Measurements from ENCODE around the gene FCN2.

Gene FCN2

DNA sequence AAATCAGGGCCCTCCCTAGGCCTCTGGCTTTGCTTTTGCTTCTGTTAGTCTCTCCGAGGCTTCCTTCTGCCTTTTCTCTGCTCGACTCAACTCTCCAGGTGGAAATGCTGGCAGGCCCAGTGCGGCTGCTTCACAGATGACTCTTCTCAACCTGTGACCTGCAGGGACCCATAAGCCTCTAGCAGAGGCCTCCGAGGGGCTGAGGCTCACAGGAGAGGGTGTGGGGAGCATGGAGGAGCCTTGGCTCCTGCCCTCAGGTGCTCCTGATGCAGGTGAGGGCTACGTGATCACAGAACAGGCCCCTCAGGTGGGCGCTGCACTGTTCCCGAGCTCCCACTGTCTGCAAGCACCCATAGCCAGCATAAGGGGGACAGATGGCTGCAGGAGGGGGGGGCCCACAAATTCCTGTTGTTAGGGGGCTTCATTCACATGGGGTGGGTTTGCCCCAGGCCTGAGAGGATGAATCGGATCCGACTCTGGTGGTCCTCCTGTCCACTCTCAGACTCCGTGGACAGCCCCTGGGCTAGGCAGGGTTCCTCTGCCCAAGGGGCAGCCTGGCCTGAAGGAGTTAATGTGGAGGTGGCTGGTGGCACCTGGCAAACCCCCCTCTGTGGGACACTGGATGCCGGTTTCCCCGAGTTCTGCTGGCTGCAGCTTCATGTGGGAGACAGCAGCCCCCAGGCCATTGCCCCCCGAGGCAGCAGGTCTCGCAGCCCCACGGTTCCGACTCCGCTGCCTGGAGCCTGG, 10.9 kb upstream of the FCN2 start:
- no peak for DNase-seq

DNA sequence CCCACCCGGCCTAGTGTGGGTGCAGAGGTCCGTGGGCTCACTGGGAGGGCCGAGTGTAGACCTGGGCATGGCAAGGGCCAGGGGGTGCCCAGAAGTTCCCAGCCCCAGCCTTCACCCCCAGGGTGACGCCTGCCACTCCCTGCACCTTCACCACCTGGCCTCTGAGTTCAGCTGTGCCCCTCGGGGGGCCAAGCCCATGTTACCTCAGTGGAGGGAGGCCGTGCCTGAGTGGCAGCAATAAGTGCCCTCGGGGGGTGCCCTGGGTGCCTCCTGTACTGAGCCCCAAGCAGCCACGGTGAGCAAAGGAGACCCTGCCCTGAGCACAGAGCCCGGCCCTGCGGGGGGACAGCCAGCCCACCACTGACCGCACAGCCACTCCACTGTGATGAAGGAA, 10.3 kb upstream of the FCN2 start:
- DNase-seq = no peak

- no peak for DNase-seq
Measured at GRCh38 chr9:134870746-134871662, 9.6 kb upstream of the FCN2 start.

DNA sequence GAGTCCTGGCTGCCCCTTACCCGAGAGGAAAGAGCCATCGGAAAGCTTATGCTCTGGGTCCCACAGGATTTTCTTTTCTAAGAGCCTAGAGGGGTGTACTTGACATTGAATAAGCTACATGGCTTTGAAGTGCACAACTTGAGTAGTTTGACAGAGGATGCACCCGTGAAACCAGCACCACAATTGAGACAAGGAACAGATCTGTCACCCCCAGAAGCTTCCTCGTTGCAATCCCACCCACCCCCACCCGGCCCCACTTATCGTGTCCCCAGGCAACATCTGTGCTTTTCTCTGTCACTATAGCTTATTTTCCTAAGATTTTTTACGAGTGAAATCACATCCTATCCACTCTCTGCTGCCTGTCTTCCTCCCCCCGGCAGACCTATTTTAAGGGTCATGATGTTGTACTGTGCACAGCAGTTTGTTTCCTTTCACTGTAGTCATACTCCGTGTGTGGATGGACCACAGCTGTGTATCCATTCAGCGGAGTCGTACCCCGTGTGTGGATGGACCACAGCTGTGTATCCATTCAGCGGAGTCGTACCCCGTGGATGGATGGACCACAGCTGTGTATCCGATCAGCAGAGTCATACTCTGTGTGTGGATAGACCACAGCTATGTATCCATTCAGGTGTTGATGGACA, 8.8 kb upstream of the FCN2 start:
- DNase-seq = no peak

DNA sequence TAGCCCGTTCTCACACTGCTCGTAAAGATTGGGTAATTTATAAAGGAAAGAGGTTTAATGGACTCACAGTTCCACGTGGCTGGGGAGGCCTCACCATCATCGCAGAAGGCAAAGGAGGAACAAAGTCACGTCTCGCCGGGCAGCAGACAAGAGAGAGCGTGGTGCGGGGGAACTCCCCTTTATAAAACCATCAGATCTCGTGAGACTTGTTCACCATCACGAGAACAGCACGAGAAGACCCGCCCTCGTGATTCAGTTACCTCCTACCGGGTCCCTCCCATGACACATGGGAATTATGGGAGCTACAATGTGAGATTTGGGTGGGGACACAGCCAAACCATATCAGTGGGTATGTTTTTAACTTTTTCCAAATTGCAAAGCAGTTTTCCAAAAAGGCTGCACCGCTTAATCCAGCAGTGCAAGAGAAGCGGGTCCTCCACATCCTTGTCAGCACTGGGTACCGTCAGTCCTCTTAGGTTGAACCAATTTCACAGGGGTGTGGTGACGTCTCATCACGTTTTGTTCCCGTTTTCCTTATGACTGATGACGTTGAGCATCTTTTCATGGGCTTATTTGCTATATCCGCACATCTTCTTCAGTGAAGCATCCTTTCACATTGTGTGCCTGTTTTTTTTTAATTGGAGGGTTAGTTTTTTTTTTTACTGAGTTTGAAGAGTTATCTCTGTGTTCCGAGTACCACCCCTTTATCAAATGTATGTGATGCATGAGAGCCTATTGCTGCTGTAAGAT, 8.0 kb upstream of the FCN2 start:
- no peak for DNase-seq

GRCh38 chr9:134875371-134875770, 5.2 kb upstream of the FCN2 start:
- DNase-seq = no peak

DNA sequence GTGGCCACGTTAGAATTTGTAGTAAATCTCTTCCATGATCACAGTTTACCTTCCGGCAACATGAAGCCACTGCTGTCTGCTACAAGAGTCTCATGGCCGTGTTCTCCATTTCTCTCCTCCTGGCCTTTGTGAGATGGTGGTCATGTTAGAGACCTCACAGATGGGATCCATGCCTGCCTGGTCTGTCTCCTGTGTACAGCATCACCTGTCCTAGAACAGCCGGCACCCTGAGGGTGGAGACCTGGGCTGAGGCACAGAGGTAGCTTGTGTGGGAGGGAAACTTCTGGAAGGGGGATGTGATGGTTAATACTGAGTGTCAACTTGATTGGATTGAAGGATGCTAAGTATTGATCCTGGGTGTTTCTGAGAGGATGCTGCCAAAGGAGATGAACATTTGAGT, 3.1 kb upstream of the FCN2 start:
- DNase-seq = no peak

DNA sequence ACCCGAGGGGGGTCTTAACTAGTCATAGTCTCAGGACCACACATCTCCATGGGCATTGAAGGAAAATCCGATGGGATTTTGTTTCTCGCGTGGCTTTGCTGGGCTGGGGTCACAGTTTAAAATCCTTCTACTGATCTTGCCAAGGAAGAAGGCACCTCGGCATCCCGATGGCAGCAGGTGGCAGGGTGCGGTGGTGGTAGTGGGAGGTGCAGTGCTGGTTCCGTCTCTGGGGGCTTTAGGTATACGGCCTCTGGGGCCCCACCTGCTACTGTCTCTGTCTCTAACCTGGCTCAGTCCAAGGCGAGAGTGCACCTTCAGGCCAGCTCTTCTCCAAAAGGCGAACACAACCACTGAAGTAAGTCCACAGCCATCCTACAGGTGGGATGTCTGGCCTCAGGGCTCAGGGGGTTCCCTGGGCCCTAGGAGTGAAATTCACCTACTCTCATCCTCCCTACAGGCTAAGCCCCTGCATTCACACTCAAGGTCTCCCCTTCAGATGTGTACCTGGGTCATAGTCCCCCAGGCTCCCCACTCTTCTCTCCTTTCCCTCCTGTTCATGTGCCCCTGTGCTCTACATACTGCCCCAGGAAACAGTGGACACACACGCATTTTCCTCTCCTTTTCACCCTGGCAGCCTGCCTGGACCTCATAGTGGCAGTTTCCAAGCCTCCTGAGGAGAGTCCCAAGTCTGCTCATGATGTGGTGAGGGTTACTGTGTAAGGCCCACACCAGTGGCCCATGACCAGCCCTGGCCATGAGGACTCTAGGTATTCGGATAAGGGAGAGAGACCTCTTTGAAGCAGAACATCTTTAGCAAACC, 736 bp upstream of the FCN2 start:
- no peak for DNase-seq

DNA sequence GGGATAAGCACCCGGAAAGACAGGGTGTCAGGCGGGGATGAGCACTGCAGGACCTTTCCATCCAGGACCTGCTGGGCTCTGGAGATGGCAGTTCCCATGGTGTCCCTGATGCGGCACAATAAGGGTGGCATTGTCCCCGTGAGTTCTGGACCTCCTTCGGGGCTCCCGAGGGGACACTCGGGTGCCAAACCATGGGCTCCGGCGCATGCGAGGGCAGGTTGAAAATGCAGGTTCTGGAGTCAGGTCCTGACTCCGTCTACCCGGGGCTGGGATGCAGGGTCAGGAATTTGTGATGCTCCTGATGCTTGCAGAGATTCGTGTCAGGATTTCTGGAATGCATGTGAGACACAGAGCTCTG, 682 bp downstream of the FCN2 start:
- DNase-seq = no peak

DNA sequence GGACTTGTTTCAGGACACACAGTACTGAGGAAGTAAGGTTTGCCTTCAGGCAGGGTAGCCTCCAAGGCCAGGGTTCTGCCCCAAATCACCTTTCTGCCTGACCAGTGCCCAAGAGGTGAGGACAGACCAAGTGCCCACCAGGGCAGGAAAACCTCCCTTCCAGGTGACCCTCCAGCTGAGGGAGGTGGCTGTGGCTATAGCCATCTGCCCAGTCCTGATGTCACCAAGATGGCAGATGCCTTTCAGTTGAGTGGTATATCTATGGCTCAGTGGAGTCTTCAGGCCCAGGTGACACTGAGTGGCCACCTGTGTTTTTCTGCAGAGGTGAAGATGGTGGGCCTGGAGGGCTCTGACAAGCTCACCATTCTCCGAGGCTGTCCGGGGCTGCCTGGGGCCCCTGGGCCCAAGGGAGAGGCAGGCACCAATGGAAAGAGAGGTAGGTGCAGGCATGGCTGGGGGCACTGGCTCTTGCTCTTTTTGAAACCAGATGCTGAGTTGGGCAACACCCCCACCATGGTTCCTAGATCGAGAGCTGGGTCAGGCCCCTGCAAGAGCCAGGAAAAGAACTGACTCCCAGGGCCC, 1.7 kb downstream of the FCN2 start:
- DNase-seq = no peak

GRCh38 chr9:134883040-134883782, 2.6 kb downstream of the FCN2 start:
- DNase-seq = no peak

GRCh38 chr9:134884492-134884891, 3.9 kb downstream of the FCN2 start:
- no peak for DNase-seq

DNA sequence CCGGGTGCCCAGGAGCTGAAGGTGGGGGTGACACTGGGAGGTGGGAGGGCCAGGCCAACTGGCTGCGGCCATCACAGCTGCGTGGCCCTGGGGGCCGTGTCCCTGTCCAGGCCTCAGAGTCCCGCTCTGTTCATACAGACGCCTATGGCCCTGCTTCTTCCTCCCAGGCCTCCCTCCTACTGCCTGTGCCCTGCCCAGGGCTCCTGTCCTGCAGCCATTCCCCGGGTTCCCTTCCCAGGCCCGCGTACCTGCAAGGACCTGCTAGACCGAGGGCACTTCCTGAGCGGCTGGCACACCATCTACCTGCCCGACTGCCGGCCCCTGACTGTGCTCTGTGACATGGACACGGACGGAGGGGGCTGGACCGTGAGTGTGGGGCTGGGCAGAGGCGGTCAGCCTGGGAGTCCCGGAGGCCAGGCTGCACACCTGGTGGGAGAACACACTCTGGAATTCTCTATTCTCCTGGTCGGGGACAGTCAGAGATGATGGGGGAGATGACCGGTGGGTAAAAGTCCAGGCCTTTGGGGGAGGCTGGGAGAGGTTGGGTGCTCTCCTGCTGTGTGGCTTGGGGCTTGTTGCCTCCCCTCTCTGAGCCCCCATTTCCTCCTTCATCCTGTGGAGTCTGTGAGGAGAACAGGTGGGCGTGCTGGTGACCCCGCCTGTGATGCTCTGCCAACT, 4.5 kb downstream of the FCN2 start:
- DNase-seq = no peak

DNA sequence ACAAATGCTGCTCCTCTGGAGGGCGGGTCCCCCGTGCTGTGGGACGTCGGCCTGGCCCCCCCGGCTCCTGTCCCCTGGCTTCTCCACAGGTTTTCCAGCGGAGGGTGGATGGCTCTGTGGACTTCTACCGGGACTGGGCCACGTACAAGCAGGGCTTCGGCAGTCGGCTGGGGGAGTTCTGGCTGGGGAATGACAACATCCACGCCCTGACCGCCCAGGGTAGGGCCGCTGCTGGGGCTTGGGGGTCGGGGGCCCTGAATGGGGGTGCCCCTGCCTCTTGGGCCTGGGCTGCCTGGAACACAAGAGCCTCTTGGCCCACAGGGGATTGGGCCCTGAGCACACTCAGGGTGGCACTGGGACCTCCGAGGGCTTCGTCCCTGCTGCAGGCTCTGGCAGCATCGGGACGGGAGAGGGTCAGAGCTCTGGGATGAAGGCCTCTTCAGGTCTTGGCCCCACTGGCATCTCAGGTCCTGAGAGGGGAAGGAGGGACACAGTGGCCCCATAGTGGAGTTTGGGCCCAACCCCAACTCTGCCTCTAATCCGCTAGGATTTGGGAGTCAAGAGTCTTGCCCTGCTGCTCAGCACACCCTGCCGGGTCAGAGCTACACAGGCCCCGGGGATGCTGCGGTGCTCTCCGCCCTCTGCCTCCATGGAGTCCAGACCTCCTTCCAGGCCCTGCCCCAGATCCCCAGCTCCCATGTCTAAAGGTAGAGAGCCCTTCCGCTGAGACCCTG, 5.2 kb downstream of the FCN2 start:
- no peak for DNase-seq

DNA sequence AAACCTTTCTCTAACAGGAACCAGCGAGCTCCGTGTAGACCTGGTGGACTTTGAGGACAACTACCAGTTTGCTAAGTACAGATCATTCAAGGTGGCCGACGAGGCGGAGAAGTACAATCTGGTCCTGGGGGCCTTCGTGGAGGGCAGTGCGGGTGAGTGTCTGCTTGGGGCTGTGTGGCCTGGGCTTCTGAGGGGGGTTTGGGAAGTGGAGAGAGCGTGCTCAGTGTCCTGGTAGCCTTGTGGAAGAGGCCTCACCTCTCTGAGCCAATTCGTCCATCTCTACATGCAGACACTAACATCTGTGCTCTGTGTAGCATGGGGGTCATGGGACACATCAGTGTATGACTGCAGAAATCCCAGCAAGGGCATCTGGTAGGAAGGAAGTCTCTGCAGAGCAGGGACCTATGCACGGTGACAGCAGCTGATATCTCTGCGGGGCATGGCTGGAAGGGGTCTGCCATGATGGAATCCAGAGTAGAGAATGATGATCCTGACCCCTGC, 5.9 kb downstream of the FCN2 start:
- DNase-seq = no peak

- DNase-seq = no peak
Measured at GRCh38 chr9:134887219-134887618, 6.6 kb downstream of the FCN2 start.

GRCh38 chr9:134887686-134888602, 7.3 kb downstream of the FCN2 start:
- DNase-seq = no peak

DNA sequence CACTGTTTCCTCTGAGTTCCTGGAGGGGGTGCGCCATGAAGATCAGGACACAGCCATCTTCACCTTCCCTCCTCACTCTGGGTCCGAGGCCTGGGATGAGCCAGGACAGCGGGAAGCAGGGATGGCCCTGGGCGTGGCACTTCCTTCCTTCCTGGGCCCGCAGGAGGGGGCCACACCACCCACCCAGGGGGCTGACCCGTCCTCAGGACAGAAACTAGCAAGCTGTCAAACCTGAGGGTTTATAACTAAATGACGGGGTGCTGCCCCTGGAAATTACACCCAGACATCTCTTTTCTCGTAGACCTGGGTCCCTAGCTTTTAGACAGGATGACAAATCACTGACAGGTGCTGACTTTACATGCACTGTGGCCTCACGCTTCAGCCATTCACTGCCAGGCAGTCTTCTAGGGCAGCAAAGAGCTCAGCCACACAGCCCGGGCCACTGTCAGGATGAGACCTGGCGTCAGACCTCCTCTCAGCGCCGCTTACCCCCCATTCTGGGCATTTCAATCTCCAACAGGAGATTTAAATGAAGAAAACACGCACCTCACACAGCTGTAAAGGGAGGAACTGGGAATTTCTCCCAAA, 8.1 kb downstream of the FCN2 start:
- no peak for DNase-seq

Data from stimulated activated naive CD4-positive, alpha-beta T cell treated with Interleukin-2 at 50 U/mL for 16 hours (primary cell).